Left colon (tissue), 2 donors: ENCODE results near the gene NKG7. TPM values are rescaled to one million over a fixed set of nuclear protein-coding genes. Genes with fewer than 3 reads are reported as not detected.
"Not testable (repeated sequence)": the region's sequence is repeated elsewhere in the genome, so short reads cannot be mapped to it uniquely, and the experiment has no call there.

Experiments used
- ATAC-seq: fragments of 200-7000 bp; cut with Tn5 transposase; one replicate; pipeline ENCODE4 v1.9.1; 2020; ENCODE audit warnings: mild to moderate bottlenecking, moderate library complexity
- DNase-seq, 2 donors: peaks; one replicate each; pipeline ENCODE4 v3.0.0-alpha.2; 2020
- intact Hi-C, 2 donors: fragments of 100-400 bp; cut with DNase I in 1 of 2; cut with micrococcal nuclease in 1 of 2; formaldehyde crosslinking; loops; one replicate each; pipeline versions ENCODE4 v1.11.2 to v1.14.0; 2022; cut with DNase I, micrococcal nuclease
- long read RNA-seq: library from polyadenylated mRNA; unstranded; transcript quantifications from one replicate; pipeline ENCODE4 v2.0.0, GENCODE V29; 2021
- total RNA-seq, 2 donors: library from RNA; stranded (reverse); fragmentation: NEBNext Ultra II Directional; extraction: Animal tissue kit (Norgen Biotek cat#: 25700); gene quantifications; one replicate each; pipeline ENCODE4 v1.2.1, GENCODE V29; 2021
- donor health status: DM: no; HTN: no; CAD: no.
- donor health status: DM: yes; HTN: yes; CAD: no.

The NKG7 gene
- 1 to 10 TPM; 1.5 to 5.0 TPM for total RNA-seq
- long read RNA-seq: 0 reads

DNA sequence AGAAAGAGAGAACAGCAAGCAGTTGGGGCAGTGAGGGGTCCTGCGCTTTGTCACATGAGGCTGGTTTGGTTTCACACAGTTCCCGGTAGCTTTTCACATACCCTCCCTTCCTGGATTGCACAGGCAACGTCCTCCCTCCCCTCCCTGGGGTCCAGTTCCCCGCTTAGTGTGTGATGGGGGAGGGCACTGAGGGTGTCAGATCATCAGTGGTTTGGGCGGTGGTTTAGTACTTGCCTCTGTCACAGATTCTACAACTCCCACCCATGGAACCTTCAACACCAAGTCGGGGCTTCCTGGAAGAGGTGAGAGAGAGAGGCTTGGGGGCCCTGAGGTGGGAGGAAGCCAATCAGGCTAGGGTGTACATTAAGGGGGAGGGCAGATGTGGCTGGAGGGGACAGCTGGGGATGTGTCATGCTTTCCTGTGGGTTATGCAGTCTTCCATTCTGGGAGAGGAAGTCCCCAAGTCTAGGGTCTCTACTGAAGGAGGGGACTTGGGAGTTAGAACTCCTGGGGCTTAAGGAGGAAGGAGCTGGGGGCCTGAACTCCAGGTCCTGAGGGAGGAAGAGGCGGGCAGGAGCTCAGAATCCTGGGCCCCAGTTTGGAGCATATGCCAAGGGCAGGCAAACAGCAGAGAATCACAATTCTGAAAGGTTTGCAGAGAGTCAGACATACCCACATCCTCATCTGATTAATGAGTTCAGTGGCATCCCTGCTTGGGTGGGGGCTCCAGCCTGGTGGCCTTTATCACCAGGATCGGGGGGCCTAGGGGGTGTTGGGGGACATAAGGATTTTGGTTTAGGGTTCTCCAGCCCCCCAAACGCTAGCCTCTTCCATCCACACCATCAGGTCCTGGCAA lies at the start of gene NKG7:
Gene NKG7 (minus strand): TSS at position 6 of the 856 bp plus-strand sequence. CDS start 119 bp downstream, outside the sequence.
- ATAC-seq: no peak
- intact Hi-C loops: no loop called here
- no peak for DNase-seq

GRCh38 chr19:51422053-51422448 lies 49.6 kb upstream of the NKG7 start:
- ATAC-seq: peak; percentile 91
- DNase-seq: peak; percentile 71 to 94
- intact Hi-C loops: no loop called here

DNA sequence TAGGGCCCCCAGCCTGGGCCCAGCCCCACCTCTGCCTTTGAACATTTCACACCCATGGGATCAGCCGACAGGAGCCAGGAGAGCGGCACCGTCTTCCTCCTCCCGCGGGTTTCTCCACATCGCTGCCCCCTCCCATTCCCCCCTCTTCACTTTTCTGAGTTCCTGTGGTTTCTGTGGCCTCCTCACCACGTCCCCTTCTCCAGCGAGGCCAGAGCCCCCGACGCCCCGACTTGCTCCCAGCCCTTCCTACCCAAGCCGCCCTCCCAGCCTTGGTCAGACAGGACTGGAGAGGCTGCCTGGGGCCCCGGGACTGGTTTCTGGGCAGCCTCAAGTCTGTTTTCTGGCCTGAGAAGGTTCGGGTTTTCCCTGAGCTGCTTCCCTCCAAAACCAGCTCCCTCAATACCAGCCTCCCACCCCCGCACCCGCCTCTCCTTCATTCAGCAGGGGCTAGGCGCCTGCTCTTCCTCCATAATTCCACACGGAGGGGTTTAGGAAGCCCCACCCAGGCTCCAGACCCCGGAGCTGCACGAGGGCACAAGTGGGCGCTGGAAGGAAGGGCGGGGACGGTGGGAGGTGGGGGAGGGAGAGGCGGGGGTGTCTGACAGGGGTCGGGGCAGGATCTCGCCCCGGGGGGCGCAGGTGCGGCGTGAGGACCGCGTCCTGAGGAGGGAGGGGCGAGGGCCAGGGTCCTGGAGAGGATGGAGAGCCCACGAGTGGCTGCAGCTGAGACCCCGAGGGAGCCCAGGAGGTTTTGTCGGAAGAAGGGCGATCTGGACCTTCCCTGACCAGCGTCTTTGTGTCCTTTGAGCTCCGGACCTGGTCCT lies 49.0 kb upstream of the NKG7 start:
- no peak for DNase-seq
- intact Hi-C loops: no loop called here
- no peak for ATAC-seq

DNA sequence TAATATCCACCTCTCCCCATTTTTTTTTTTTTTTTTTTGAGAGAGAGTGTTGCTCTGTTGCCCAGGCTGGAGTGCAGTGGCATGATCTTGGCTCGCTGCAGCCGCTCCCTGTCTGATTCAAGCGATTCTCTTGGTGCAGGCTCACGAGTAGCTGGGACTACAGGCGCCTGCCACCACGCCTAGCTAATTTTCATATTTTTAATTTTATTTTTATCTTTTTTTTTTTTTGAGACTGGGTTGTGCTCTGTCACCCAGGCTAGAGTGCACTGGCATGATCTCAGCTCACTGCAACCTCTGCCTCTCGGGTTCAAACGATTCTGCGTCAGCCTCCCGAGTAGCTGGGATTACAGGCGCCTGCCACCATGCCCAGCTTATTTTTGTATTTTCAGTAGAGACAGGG lies 48.1 kb upstream of the NKG7 start:
- ATAC-seq, intact Hi-C loops, DNase-seq: not testable (repeated sequence)

GRCh38 chr19:51418707-51419106 lies 46.3 kb upstream of the NKG7 start:
- no peak for ATAC-seq
- no peak for DNase-seq
- intact Hi-C loops: loop anchor here in 1 of 2 donors (10.0 kb wide), 1 partner anchor 94 kb away; no protein-coding TSS in a partner anchor

- DNase-seq (no peak), ATAC-seq (no peak)
- intact Hi-C loops: loop anchor here in 1 of 2 donors (10.0 kb wide), 1 partner anchor 93 kb away; no protein-coding TSS in a partner anchor
Observed at GRCh38 chr19:51417810-51418157, 45.3 kb upstream of the NKG7 start.

GRCh38 chr19:51417107-51417809 lies 44.8 kb upstream of the NKG7 start, which contains the start of gene SIGLEC10:
Gene SIGLEC10, minus strand, starts transcription at chr19:51417642. Its CDS starts 61 bp downstream, at chr19:51417581.
- intact Hi-C loops: loop anchor here in 1 of 2 donors (10.0 kb wide), 1 partner anchor 92 kb away; no protein-coding TSS in a partner anchor
- ATAC-seq (peak; percentile 24), DNase-seq (peak in 1 of 2 donors; percentile 44)

GRCh38 chr19:51416422-51416821 lies 44.0 kb upstream of the NKG7 start:
- ATAC-seq, DNase-seq: not testable (repeated sequence)
- intact Hi-C loops: loop anchor here in 1 of 2 donors (10.0 kb wide), 1 partner anchor 92 kb away; no protein-coding TSS in a partner anchor

GRCh38 chr19:51415187-51415586 lies 42.7 kb upstream of the NKG7 start:
- intact Hi-C loops: loop anchor here in 1 of 2 donors (10.0 kb wide), 1 partner anchor 90 kb away; no protein-coding TSS in a partner anchor
- ATAC-seq (no peak), DNase-seq (no peak)

DNA sequence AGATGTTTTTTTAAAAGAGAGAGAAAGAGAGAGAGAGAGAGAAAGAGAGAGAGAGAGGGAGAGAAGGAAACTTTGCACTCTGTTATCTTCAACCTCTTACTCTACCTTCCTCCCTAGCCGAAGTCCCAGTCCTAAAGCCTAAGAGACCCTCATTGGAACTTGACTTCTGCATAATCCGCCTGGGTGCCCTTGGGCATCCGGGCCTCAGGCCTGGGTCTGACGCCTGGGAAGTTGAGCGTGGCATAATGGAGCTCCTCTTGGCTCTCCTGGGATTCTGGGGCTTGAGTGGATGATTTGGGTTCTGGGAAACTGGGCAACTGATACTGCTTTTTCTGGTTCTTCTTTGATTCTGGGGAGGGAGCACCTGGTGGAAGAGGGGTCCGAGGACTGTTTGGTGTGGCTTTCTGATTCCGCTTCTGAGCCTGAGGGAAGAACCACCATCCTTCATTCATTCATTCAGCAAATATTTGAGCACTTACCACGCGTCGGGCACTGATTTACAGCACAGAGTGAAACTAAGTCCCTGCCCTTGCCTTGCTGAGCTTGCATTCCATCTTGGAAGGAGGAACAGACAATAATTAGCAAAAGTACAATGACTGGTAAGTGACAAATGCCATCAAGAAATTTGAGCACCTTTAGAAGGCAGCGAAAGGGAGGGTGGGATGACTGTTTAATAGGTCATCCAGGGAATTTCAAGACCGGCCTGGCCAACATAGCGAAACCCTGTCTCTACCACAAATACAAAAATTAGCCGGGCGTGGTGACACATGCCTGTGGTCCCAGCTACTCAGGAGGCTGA lies 38.7 kb upstream of the NKG7 start:
- no peak for DNase-seq
- intact Hi-C loops: loop anchor here in 1 of 2 donors (10.0 kb wide), 1 partner anchor 86 kb away; no protein-coding TSS in a partner anchor
- no peak for ATAC-seq

GRCh38 chr19:51407511-51408131 lies 35.2 kb upstream of the NKG7 start:
- intact Hi-C loops: no loop called here
- peak in 1 of 2 donors; percentile 23 for DNase-seq
- peak; percentile 81 for ATAC-seq

DNA sequence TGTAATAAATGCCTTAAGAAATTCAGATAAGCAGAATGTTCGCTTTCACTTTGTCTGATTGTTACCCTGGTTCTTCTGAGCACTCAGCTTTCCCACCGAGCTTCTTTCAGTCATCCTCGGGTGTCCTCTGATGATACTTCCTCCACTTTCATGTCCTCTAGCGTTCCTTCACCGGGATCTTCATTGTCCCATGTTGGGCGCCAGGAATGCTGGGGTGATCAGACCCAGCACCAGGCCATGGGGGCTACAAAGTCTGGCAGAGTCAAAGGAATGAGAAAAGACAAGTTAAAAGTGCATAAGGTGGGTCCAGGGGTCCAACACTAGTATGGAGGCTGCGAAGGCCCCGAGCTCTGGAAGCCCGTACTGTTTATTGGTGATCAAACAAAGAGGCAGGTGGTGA lies 29.7 kb upstream of the NKG7 start:
- no peak for ATAC-seq
- intact Hi-C loops: no loop called here
- no peak for DNase-seq

DNA sequence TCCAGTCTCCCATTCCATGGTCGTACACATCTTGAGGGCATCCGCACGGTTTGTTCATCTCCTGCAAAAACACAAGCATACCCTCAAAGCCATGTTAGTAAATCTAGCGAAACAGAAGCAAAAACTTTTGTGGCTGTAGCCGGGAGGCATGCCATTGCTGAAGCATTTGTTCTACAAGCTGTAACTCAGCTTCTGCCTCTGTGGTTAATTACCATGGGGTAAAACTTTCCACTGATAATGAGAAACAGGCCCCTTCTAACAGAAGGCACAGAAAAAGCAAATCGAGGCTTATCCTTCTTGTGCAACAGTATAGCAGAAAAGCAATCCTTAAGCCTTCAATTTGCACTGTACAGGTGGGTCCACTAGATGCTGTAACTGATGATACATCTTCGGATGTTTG lies 27.5 kb upstream of the NKG7 start:
- intact Hi-C loops, DNase-seq, ATAC-seq: not testable (repeated sequence)

DNA sequence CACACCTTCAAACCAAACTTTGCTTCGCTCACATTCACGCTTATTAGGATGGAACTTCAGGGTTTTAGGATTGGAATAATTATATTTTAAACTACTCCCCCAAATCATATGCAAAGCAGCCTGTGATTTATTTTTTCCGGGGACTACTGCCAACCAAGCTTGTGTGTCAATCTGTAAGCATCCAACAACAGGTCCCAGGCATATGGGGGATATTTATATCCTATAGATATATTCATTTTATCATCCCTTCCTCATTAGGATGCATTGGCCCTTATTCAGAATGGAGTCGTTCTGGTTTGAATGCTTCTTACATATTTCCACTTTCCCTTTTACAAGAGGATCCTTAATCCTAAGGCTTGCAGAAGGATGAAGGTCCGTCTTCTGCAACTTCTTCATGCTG lies 26.8 kb upstream of the NKG7 start:
- intact Hi-C loops: no loop called here
- DNase-seq (no peak), ATAC-seq (no peak)

- DNase-seq: no peak
Observed at GRCh38 chr19:51398096-51398704, 25.7 kb upstream of the NKG7 start.

GRCh38 chr19:51397453-51397852 lies 25.0 kb upstream of the NKG7 start:
- DNase-seq, intact Hi-C loops, ATAC-seq: not testable (repeated sequence)

More at GRCh38 chr19:51398096-51398704, 25.7 kb upstream of the NKG7 start:
- ATAC-seq: no peak
- intact Hi-C loops: no loop called here

DNA sequence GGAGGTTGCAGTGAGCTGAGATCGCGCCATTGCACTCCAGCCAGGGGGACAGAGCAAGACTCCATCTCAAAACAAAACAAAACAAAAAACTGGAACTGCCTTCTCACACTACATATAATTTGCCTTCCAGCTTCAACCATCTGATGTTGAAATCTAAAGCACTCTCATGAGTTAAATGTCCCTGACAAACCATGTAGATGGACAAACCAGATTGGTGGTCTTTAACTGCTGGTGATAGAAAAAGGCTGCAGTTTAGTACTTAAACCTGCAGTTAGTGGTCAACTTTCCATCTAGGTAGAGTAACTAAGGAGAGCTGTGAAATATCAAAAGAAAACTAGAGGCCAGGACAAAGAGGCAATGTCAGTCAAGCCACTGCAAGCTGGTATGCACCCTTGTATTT lies 23.7 kb upstream of the NKG7 start:
- no peak for ATAC-seq
- intact Hi-C loops: no loop called here
- no peak for DNase-seq
